HEK293 (cell line): Measurements from ENCODE around the gene PANX1.

Experiments used
- CTCF ChIA-PET: fragments of 350-600 bp; formaldehyde crosslinking; extraction: SDS; loops from one replicate; lab custom pipeline; 2021; ENCODE audit warnings: antibody characterized with exemption; lab: Yijun Ruan, JAX
- POLR2A ChIA-PET: fragments of 300-600 bp; formaldehyde crosslinking; extraction: SDS; loops from one replicate; lab custom pipeline; 2020; ENCODE audit warnings: antibody characterized with exemption, inconsistent platforms; lab: Yijun Ruan, JAX
- H3K27ac ChIP-seq: fragments of 200-500 bp; sonication (Bioruptor generic); 2 replicates; pipeline ENCODE4 v1.5.1; 2014; ENCODE audit warnings: low read depth, low read length, control low read depth, inconsistent platforms; ENCODE audit errors: extremely low read depth
- H3K36me3 ChIP-seq, 2 experiments: fragments of 200-500 bp in 1 of 2; sonication (Bioruptor generic) in 1 of 2; 1 replicate in 1 of 2; 2 replicates in 1 of 2; pipeline ENCODE4 v1.5.1; 2014 to 2017; ENCODE audit warnings: inconsistent platforms in 2 of 2, low read length in 2 of 2; ENCODE audit not compliant: control insufficient read depth in 2 of 2, insufficient read depth in 1 of 2
- H3K4me1 ChIP-seq: fragments of 200-500 bp; sonication (Bioruptor generic); 2 replicates; pipeline ENCODE4 v1.5.1; 2014; ENCODE audit warnings: mild to moderate bottlenecking, low read length, inconsistent platforms; ENCODE audit not compliant: control insufficient read depth, insufficient read depth
- H3K4me3 ChIP-seq: 2 replicates; pipeline ENCODE4 v1.5.1; 2011; ENCODE audit warnings: low read depth, mild to moderate bottlenecking, control low read depth, low read length, moderate library complexity
- H3K9me3 ChIP-seq: fragments of 200-500 bp; sonication (Bioruptor generic); 2 replicates; pipeline ENCODE4 v1.5.1; 2014; ENCODE audit warnings: low read depth, low read length, inconsistent platforms; ENCODE audit not compliant: control insufficient read depth, insufficient read depth
- EGR2 ChIP-seq: fragments of 450-650 bp; formaldehyde crosslinking; IDR thresholded peaks from 2 replicates; pipeline ENCODE4 v1.5.1; 2016; ENCODE audit warnings: low read depth, missing biosample characterization, missing genetic modification characterization
- IKZF3 ChIP-seq: fragments of 450-650 bp; IDR thresholded peaks from 2 replicates; pipeline ENCODE4 v1.5.0; 2018; ENCODE audit warnings: missing biosample characterization, mild to moderate bottlenecking, missing genetic modification characterization, moderate library complexity
- KLF10 ChIP-seq: fragments of 450-650 bp; IDR thresholded peaks from 2 replicates; pipeline ENCODE4 v1.5.1; 2018; ENCODE audit warnings: missing biosample characterization, mild to moderate bottlenecking, missing genetic modification characterization
- KLF16 ChIP-seq: fragments of 450-650 bp; formaldehyde crosslinking; IDR thresholded peaks from 2 replicates; pipeline ENCODE4 v1.5.1; 2017; ENCODE audit warnings: missing biosample characterization, missing genetic modification characterization
- OSR2 ChIP-seq: fragments of 450-650 bp; formaldehyde crosslinking; IDR thresholded peaks from 2 replicates; pipeline ENCODE4 v1.5.1; 2016; ENCODE audit warnings: missing biosample characterization, missing genetic modification characterization
- SALL2 ChIP-seq: fragments of 450-650 bp; formaldehyde crosslinking; IDR thresholded peaks from 2 replicates; pipeline ENCODE4 v1.5.0; 2017; ENCODE audit warnings: missing biosample characterization, mild to moderate bottlenecking, missing genetic modification characterization, borderline replicate concordance
- ZBTB21 ChIP-seq: fragments of 450-650 bp; formaldehyde crosslinking; IDR thresholded peaks from 2 replicates; pipeline ENCODE4 v1.5.1; 2017; ENCODE audit warnings: missing biosample characterization, missing genetic modification characterization
- ZBTB48 ChIP-seq: fragments of 450-650 bp; formaldehyde crosslinking; IDR thresholded peaks from 2 replicates; pipeline ENCODE4 v1.5.1; 2016; ENCODE audit warnings: missing biosample characterization, missing genetic modification characterization
- ZFP3 ChIP-seq: fragments of 450-650 bp; formaldehyde crosslinking; IDR thresholded peaks from 2 replicates; pipeline ENCODE4 v1.5.1; 2016; ENCODE audit warnings: low read depth, missing biosample characterization, missing genetic modification characterization
- ZNF133 ChIP-seq: fragments of 450-650 bp; formaldehyde crosslinking; IDR thresholded peaks from 2 replicates; pipeline ENCODE4 v1.5.1; 2016; ENCODE audit warnings: missing biosample characterization, missing genetic modification characterization
- ZNF155 ChIP-seq: fragments of 450-650 bp; formaldehyde crosslinking; IDR thresholded peaks from 2 replicates; pipeline ENCODE4 v1.5.1; 2016; ENCODE audit warnings: missing biosample characterization, missing genetic modification characterization
- ZNF157 ChIP-seq: fragments of 450-650 bp; formaldehyde crosslinking; IDR thresholded peaks from 2 replicates; pipeline ENCODE4 v1.5.1; 2016; ENCODE audit warnings: missing biosample characterization, missing genetic modification characterization
- ZNF2 ChIP-seq: fragments of 450-650 bp; formaldehyde crosslinking; IDR thresholded peaks from 2 replicates; pipeline ENCODE4 v1.5.1; 2016; ENCODE audit warnings: missing biosample characterization, missing genetic modification characterization
- ZNF311 ChIP-seq: fragments of 450-650 bp; formaldehyde crosslinking; IDR thresholded peaks from 2 replicates; pipeline ENCODE4 v1.5.1; 2017; ENCODE audit warnings: missing biosample characterization, missing genetic modification characterization, borderline replicate concordance
- ZNF324 ChIP-seq: fragments of 450-650 bp; formaldehyde crosslinking; IDR thresholded peaks from 2 replicates; pipeline ENCODE4 v1.5.1; 2016; ENCODE audit warnings: missing biosample characterization, missing genetic modification characterization
- ZNF571 ChIP-seq: fragments of 450-650 bp; formaldehyde crosslinking; IDR thresholded peaks from 2 replicates; pipeline ENCODE4 v1.5.0; 2017; ENCODE audit warnings: missing biosample characterization, missing genetic modification characterization
- ZNF621 ChIP-seq: fragments of 450-650 bp; formaldehyde crosslinking; IDR thresholded peaks from 2 replicates; pipeline ENCODE4 v1.5.1; 2017; ENCODE audit warnings: missing biosample characterization, missing genetic modification characterization
- ZNF624 ChIP-seq: fragments of 450-650 bp; formaldehyde crosslinking; IDR thresholded peaks from 2 replicates; pipeline ENCODE4 v1.5.1; 2017; ENCODE audit warnings: missing biosample characterization, missing genetic modification characterization
- ZNF629 ChIP-seq: fragments of 450-650 bp; formaldehyde crosslinking; IDR thresholded peaks from 2 replicates; pipeline ENCODE4 v1.5.1; 2017; ENCODE audit warnings: missing biosample characterization, missing genetic modification characterization
- ZNF664 ChIP-seq: fragments of 450-650 bp; formaldehyde crosslinking; IDR thresholded peaks from 2 replicates; pipeline ENCODE4 v1.5.1; 2016; ENCODE audit warnings: missing biosample characterization, missing genetic modification characterization
- ZNF707 ChIP-seq: fragments of 450-650 bp; formaldehyde crosslinking; IDR thresholded peaks from 2 replicates; pipeline ENCODE4 v1.5.1; 2016; ENCODE audit warnings: missing biosample characterization, missing genetic modification characterization
- ZNF76 ChIP-seq: fragments of 450-650 bp; formaldehyde crosslinking; IDR thresholded peaks from 2 replicates; pipeline ENCODE4; 2016; ENCODE audit warnings: low read depth, missing biosample characterization, missing genetic modification characterization, borderline replicate concordance
- ZNF776 ChIP-seq: fragments of 450-650 bp; formaldehyde crosslinking; IDR thresholded peaks from 2 replicates; pipeline ENCODE4 v1.5.0; 2017; ENCODE audit warnings: missing biosample characterization, missing genetic modification characterization, borderline replicate concordance
- TF ChIP-seq, protein P1 (sequence below): fragments of 450-650 bp; formaldehyde crosslinking; IDR thresholded peaks from 2 replicates; pipeline ENCODE4 v1.5.1; 2016; ENCODE audit warnings: missing biosample characterization, missing genetic modification characterization, low read depth
- TF ChIP-seq, protein P2 (sequence below): fragments of 450-650 bp; formaldehyde crosslinking; IDR thresholded peaks from 2 replicates; pipeline ENCODE4 v1.5.1; 2017; ENCODE audit warnings: missing biosample characterization, missing genetic modification characterization
- TF ChIP-seq, protein P3 (sequence below): fragments of 450-650 bp; formaldehyde crosslinking; IDR thresholded peaks from 2 replicates; pipeline ENCODE4 v1.5.1; 2016; ENCODE audit warnings: missing biosample characterization, missing genetic modification characterization

Gene PANX1

DNA sequence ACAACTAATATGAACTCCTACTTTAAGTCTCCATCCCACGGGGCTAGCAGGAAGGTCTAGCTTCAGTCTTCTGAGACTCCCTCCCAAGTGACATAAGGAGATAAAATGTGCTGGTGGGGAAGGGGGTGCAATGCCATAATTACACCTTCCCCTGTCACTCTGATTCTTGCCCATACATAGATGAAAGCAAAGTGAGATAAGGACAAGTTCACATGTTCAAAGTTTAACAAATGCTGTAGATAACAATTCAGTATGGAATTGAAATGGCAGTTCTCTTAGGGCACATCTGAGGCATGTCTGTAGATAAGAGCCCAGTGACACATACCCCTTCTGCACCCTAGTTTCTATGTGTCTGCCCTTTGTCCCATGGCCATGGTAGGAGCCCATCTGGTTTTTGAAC lies 38.2 kb upstream of the PANX1 start (continued):
- no peak for TF ChIP-seq KLF10 (tag by site-specific recombination)
- TF ChIP-seq OSR2 (tag by site-specific recombination) = no peak
- TF ChIP-seq KLF16 (tag by site-specific recombination) = no peak
- TF ChIP-seq ZNF311 (tag by site-specific recombination) = no peak
- TF ChIP-seq ZNF324 (tag by site-specific recombination) = no peak

DNA sequence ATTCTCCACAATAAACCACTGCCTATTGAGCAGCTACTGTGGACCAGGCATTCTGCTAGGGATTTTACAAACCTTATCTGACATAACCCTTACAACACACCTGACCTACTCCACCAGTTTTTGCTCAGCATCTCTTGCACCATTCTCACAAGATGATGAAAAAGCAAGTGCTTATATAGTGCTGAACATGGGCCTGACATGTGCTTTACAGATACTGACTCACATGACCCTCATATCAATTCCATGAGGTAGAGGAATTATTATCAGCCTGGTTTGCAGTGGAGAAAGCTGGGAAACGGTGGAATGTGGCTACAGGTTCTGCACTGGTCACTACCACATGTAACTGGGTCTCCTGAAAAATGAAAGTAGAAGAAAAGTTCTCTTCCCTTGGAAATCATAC lies 37.5 kb upstream of the PANX1 start:
- Histone ChIP-seq H3K4me1 (no peaks in the 10 kb centered on the region), H3K27ac (no peak overlapping the region), H3K4me3 (no peak overlapping the region), H3K36me3 (no peaks in the 10 kb centered on the region), H3K9me3 (no peaks in the 10 kb centered on the region)
- TF ChIP-seq EGR2 (tag by site-specific recombination) (no peak), ZNF707 (tag by site-specific recombination) (no peak), ZNF76 (tag by site-specific recombination) (no peak), ZNF155 (tag by site-specific recombination) (no peak), ZFP3 (no peak), ZNF571 (tag by site-specific recombination) (no peak), ZNF157 (tag by site-specific recombination) (no peak), ZBTB48 (tag by site-specific recombination) (no peak), ZNF776 (no peak), ZNF621 (tag by site-specific recombination) (no peak), ZNF324 (tag by site-specific recombination) (no peak), IKZF3 (tag by site-specific recombination) (no peak), ZNF624 (no peak), ZNF133 (tag by site-specific recombination) (no peak)
- TF ChIP-seq, protein P1, sequence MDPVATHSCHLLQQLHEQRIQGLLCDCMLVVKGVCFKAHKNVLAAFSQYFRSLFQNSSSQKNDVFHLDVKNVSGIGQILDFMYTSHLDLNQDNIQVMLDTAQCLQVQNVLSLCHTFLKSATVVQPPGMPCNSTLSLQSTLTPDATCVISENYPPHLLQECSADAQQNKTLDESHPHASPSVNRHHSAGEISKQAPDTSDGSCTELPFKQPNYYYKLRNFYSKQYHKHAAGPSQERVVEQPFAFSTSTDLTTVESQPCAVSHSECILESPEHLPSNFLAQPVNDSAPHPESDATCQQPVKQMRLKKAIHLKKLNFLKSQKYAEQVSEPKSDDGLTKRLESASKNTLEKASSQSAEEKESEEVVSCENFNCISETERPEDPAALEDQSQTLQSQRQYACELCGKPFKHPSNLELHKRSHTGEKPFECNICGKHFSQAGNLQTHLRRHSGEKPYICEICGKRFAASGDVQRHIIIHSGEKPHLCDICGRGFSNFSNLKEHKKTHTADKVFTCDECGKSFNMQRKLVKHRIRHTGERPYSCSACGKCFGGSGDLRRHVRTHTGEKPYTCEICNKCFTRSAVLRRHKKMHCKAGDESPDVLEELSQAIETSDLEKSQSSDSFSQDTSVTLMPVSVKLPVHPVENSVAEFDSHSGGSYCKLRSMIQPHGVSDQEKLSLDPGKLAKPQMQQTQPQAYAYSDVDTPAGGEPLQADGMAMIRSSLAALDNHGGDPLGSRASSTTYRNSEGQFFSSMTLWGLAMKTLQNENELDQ (tag by site-specific recombination) = no peak
- TF ChIP-seq, all 188 proteins: peak for 0
- POLR2A ChIA-PET = no interaction called here
- CTCF ChIA-PET = no interaction called here

DNA sequence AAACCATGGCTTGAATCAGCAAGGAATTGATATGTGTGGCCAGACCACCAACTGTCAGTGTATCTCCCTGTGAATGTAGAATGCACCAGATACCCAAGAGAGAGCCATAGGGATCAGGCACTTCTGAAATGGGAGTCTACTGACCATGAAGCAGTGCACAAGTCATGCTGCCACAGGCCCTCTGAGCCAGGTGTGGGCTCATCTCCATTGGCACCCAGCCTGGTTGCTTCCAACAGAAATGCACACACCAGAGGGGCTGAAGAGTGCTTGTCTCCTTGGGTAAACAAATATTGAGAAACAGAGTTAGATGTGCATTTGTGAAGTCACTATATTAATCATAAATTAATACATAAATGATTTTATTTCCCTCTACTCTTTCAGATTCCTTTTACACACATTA lies 28.4 kb upstream of the PANX1 start:
- Histone ChIP-seq H3K9me3 (no peaks in the 10 kb centered on the region), H3K36me3 (no peaks in the 10 kb centered on the region)
- CTCF ChIA-PET = no interaction called here
- TF ChIP-seq SALL2 (tag by site-specific recombination) (no peak), ZNF664 (no peak), ZNF629 (no peak), ZBTB21 (no peak), ZNF2 (no peak)
- TF ChIP-seq, protein P2, sequence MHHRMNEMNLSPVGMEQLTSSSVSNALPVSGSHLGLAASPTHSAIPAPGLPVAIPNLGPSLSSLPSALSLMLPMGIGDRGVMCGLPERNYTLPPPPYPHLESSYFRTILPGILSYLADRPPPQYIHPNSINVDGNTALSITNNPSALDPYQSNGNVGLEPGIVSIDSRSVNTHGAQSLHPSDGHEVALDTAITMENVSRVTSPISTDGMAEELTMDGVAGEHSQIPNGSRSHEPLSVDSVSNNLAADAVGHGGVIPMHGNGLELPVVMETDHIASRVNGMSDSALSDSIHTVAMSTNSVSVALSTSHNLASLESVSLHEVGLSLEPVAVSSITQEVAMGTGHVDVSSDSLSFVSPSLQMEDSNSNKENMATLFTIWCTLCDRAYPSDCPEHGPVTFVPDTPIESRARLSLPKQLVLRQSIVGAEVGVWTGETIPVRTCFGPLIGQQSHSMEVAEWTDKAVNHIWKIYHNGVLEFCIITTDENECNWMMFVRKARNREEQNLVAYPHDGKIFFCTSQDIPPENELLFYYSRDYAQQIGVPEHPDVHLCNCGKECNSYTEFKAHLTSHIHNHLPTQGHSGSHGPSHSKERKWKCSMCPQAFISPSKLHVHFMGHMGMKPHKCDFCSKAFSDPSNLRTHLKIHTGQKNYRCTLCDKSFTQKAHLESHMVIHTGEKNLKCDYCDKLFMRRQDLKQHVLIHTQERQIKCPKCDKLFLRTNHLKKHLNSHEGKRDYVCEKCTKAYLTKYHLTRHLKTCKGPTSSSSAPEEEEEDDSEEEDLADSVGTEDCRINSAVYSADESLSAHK (tag by site-specific recombination) = no peak
- TF ChIP-seq, protein P3, sequence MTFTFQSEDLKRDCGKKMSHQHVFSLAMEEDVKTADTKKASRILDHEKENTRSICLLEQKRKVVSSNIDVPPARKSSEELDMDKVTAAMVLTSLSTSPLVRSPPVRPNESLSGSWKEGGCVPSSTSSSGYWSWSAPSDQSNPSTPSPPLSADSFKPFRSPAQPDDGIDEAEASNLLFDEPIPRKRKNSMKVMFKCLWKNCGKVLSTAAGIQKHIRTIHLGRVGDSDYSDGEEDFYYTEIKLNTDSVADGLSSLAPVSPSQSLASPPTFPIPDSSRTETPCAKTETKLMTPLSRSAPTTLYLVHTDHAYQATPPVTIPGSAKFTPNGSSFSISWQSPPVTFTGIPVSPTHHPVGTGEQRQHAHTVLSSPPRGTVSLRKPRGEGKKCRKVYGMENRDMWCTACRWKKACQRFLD (tag by site-specific recombination) = no peak
- TF ChIP-seq, all 188 proteins: peak for 0
- Histone ChIP-seq H3K4me1 (no peaks in the 10 kb centered on the region), H3K27ac (no peak overlapping the region), H3K4me3 (no peak overlapping the region)
- POLR2A ChIA-PET = no interaction called here
